ENCODE data around the gene NFATC2. TPM values are rescaled to one million over a fixed set of nuclear protein-coding genes. Genes with fewer than 3 reads are reported as not detected.

Gene NFATC2
- total RNA-seq, 4 donors from 2014 or later, result 4.1 to 51.5 (median 8.7) TPM

- ATAC-seq (ENCODE audit: low FRiP score) (no peak), DNase-seq (ENCODE audit: low spot score) (no peak)
- no peak for TF ChIP-seq CTCF (IDR thresholded peaks at IDR 0.05)
These were observed 91.0 kb downstream of the NFATC2 start for GRCh38 chr20:51451484-51451883.

GRCh38 chr20:51450984-51451383, 91.5 kb downstream of the NFATC2 start:
- ATAC-seq (ENCODE audit: low FRiP score), result no peak
- no peak for TF ChIP-seq CTCF (IDR thresholded peaks at IDR 0.05)
- DNase-seq (ENCODE audit: low spot score), result no peak

GRCh38 chr20:51450221-51450712, 92.3 kb downstream of the NFATC2 start:
- ATAC-seq (ENCODE audit: low FRiP score), result no peak
- TF ChIP-seq CTCF (IDR thresholded peaks at IDR 0.05), result no peak
- no peak for DNase-seq (ENCODE audit: low spot score)

- no peak for ATAC-seq (ENCODE audit: low FRiP score)
- no peak for TF ChIP-seq CTCF (IDR thresholded peaks at IDR 0.05)
- no peak for DNase-seq (ENCODE audit: low spot score)
These were observed 92.9 kb downstream of the NFATC2 start for GRCh38 chr20:51449498-51450220.

GRCh38 chr20:51447765-51448148, 94.8 kb downstream of the NFATC2 start:
- DNase-seq (ENCODE audit: low spot score), result no peak
- no peak for ATAC-seq (ENCODE audit: low FRiP score)
- no peak for TF ChIP-seq CTCF (IDR thresholded peaks at IDR 0.05)

- ATAC-seq (ENCODE audit: low FRiP score) (peak; percentile 84), DNase-seq (ENCODE audit: low spot score) (peak; percentile 74)
- no peak for TF ChIP-seq CTCF (IDR thresholded peaks at IDR 0.05)
These were observed 95.3 kb downstream of the NFATC2 start for GRCh38 chr20:51447097-51447764.

- TF ChIP-seq CTCF (IDR thresholded peaks at IDR 0.05), result no peak
- DNase-seq (ENCODE audit: low spot score) (peak; percentile 56), ATAC-seq (ENCODE audit: low FRiP score) (peak; percentile 64)
These were observed 95.9 kb downstream of the NFATC2 start for GRCh38 chr20:51446656-51447055.

Measured in omental fat pad (tissue), 4 donors.